Heart left ventricle (tissue), 13 donors: Measurements from ENCODE around the gene EXOC4.

Source experiments
- CTCF ChIP-seq, 12 donors: fragments of 200-600 bp; sonication (generic) in 4 of 12; IDR thresholded peaks; one replicate each; pipeline versions ENCODE4 v1.5.0 to v1.8.0; 2018 to 2022; ENCODE audit warnings: antibody characterized with exemption in 12 of 12, mild to moderate bottlenecking in 5 of 12
- POLR2A ChIP-seq, 2 donors: fragments of 450-650 bp; IDR thresholded peaks; one replicate each; pipeline ENCODE4 v1.6.1; 2017; ENCODE audit warnings: antibody characterized with exemption in 2 of 2, mild to moderate bottlenecking in 2 of 2, moderate library complexity in 2 of 2
- donor health status: ischemic (EF 13 %, LVEDD 7.1; RV severe dilation, severe dysfunction).
- donor health status: DM: no; HTN: yes; CAD: no.
- donor health status: DM: no; HTN: no; CAD: no.
- donor health status: ischemic (EF 25% LVEDD 6.9; RV normal size, moderate dysfunction).
- donor health status: ischemic (EF 25% LVEDD 5.7; RV mildly dilated, moderate dysfunction).
- donor health status: ischemic (EF 35%, LVEDD 5.7; RV mildly dilated, moderate dysfunction).
- donor health status: nonischemic (EF 11% LVEDD 7.7; RV severe dilation, severe dysfunction).
- donor health status: DM: yes; HTN: yes; CAD: no.
- donor health status: PGD.
- donor health status: ischemic (EF 29% LVEDD 5.4; RV normal size, mild dysfunction).
- donor health status: nonischemic (EF 23%, LVEDD 6.1; RV moderate dilation, normal function).

- TF ChIP-seq CTCF (IDR thresholded peaks at IDR 0.05) (peak; percentile 45 to 77 (median 72)), POLR2A (IDR thresholded peaks at IDR 0.05) (no peak)
Observed at GRCh38 chr7:134016223-134016941, 763.5 kb downstream of the EXOC4 start.
